Effector memory CD8-positive, alpha-beta T cell (primary cell): ENCODE data around the gene HLA-C.
A peak's percentile ranks its signal among the peaks of the same experiment; 100 is the strongest.

Source experiments
- ATAC-seq: fragments of 150-1000 bp; cut with Tn5 transposase; replicated peaks from 2 replicates; pipeline ENCODE4 v1.10.0; 2021; ENCODE audit warnings: mild to moderate bottlenecking, moderate library complexity
- DNase-seq, 3 experiments: peaks; one replicate each; pipeline ENCODE4 v3.0.0; 2021
- H3K27ac Mint-ChIP-seq, 2 donors: one replicate each; pipeline ENCODE4 v1.8.0; 2022; ENCODE audit warnings: mild to moderate bottlenecking in 2 of 2, mixed read lengths in 2 of 2, moderate library complexity in 2 of 2
- H3K27me3 Mint-ChIP-seq, 2 donors: one replicate each; pipeline ENCODE4 v1.8.0; 2022; ENCODE audit warnings: mixed read lengths in 2 of 2
- H3K36me3 Mint-ChIP-seq: one replicate; pipeline ENCODE4 v1.8.0; 2022; ENCODE audit warnings: mild to moderate bottlenecking, moderate library complexity, mixed read lengths; ENCODE audit not compliant: insufficient read depth
- H3K4me1 Mint-ChIP-seq, 2 donors: one replicate each; pipeline ENCODE4 v1.8.0; 2022; ENCODE audit warnings: low read depth in 2 of 2, mixed read lengths in 2 of 2
- H3K4me3 Mint-ChIP-seq, 2 donors: one replicate each; pipeline ENCODE4 v1.8.0; 2022; ENCODE audit warnings: mild to moderate bottlenecking in 2 of 2, mixed read lengths in 2 of 2, moderate library complexity in 2 of 2
- H3K9me3 Mint-ChIP-seq, 2 donors: one replicate each; pipeline ENCODE4 v1.8.0; 2022; ENCODE audit warnings: mixed read lengths in 2 of 2
- total RNA-seq, 9 experiments: gene quantifications; one replicate each; lab custom pipeline; 2026; lab: John Stamatoyannopoulos, UW

The HLA-C gene
- total RNA-seq: 1,556 to 3,192 (median 1,665) reads per million in 9 experiments

- DNase-seq: peak; percentile 93 to 94 (median 94)
- Mint-ChIP-seq H3K4me1 (peaks cover 57 to 58% of the 10 kb centered on the region in 2 donors), H3K36me3 (peaks cover 73% of the 10 kb centered on the region), H3K27me3 (no peaks in the 10 kb centered on the region), H3K27ac (peak within 1 kb of the TSS; percentile 100), H3K9me3 (no peaks in the 10 kb centered on the region), H3K4me3 (peak within 1 kb of the TSS; percentile 95 to 99)
- peak; percentile 75 for ATAC-seq
Measured at GRCh38 chr6:31271641-31272357, at the start of gene HLA-C. Gene HLA-C (minus strand): TSS chr6:31272092. CDS start chr6:31272071, 21 bp downstream.

GRCh38 chr6:31321005-31321707, 49.3 kb upstream of the HLA-C start:
- H3K9me3 Mint-ChIP-seq: no peaks in the 10 kb centered on the region

GRCh38 chr6:31317036-31317435, 45.1 kb upstream of the HLA-C start:
- no peak for ATAC-seq
- DNase-seq: no peak
- no peaks in the 10 kb centered on the region for H3K36me3 Mint-ChIP-seq
- H3K27me3 Mint-ChIP-seq: peaks cover 39 to 61% of the 10 kb centered on the region in 2 donors
- H3K9me3 Mint-ChIP-seq: no peaks in the 10 kb centered on the region
- H3K4me1 Mint-ChIP-seq: no peaks in the 10 kb centered on the region
- no peak overlapping the region for H3K27ac Mint-ChIP-seq
- H3K4me3 Mint-ChIP-seq: no peak overlapping the region

More at GRCh38 chr6:31321005-31321707, 49.3 kb upstream of the HLA-C start:
- no peak overlapping the region for H3K27ac Mint-ChIP-seq
- no peak overlapping the region for H3K4me3 Mint-ChIP-seq
- no peaks in the 10 kb centered on the region for H3K36me3 Mint-ChIP-seq
- ATAC-seq (no peak), DNase-seq (no peak)
- H3K4me1 Mint-ChIP-seq: no peaks in the 10 kb centered on the region
- H3K27me3 Mint-ChIP-seq: peaks cover 51 to 66% of the 10 kb centered on the region in 2 donors

GRCh38 chr6:31309641-31310040, 37.7 kb upstream of the HLA-C start:
- ATAC-seq: no peak
- Mint-ChIP-seq H3K9me3 (no peaks in the 10 kb centered on the region), H3K4me3 (peak overlapping the region; percentile 85 to 87), H3K4me1 (peaks cover 4 to 7% of the 10 kb centered on the region in 2 donors), H3K27ac (peak overlapping the region in 1 of 2 donors; percentile 16), H3K36me3 (no peaks in the 10 kb centered on the region), H3K27me3 (peaks cover 12 to 32% of the 10 kb centered on the region in 2 donors)
- no peak for DNase-seq

- H3K27me3 Mint-ChIP-seq: peaks cover 12 to 35% of the 10 kb centered on the region in 2 donors
- no peak overlapping the region for H3K27ac Mint-ChIP-seq
- ATAC-seq (no peak), DNase-seq (no peak)
- peak overlapping the region; percentile 85 to 87 for H3K4me3 Mint-ChIP-seq
- H3K4me1 Mint-ChIP-seq: peaks cover 4 to 7% of the 10 kb centered on the region in 2 donors
- no peaks in the 10 kb centered on the region for H3K9me3 Mint-ChIP-seq
- H3K36me3 Mint-ChIP-seq: no peaks in the 10 kb centered on the region
Measured at GRCh38 chr6:31308845-31309175, 36.9 kb upstream of the HLA-C start.

- no peak overlapping the region for H3K27ac Mint-ChIP-seq
- ATAC-seq: peak; percentile 93
- H3K4me3 Mint-ChIP-seq: peak overlapping the region; percentile 85 to 87
- peak; percentile 53 to 61 (median 60) for DNase-seq
- peaks cover 4 to 7% of the 10 kb centered on the region in 2 donors for H3K4me1 Mint-ChIP-seq
- H3K27me3 Mint-ChIP-seq: peaks cover 18 to 40% of the 10 kb centered on the region in 2 donors
- H3K9me3 Mint-ChIP-seq: no peaks in the 10 kb centered on the region
- H3K36me3 Mint-ChIP-seq: no peaks in the 10 kb centered on the region
Measured at GRCh38 chr6:31308050-31308844, 36.4 kb upstream of the HLA-C start.

- no peak for DNase-seq
- peaks cover 19 to 40% of the 10 kb centered on the region in 2 donors for H3K27me3 Mint-ChIP-seq
- peaks cover 4 to 7% of the 10 kb centered on the region in 2 donors for H3K4me1 Mint-ChIP-seq
- peak overlapping the region in 1 of 2 donors; percentile 85 for H3K4me3 Mint-ChIP-seq
- ATAC-seq: no peak
- no peaks in the 10 kb centered on the region for H3K9me3 Mint-ChIP-seq
- no peak overlapping the region for H3K27ac Mint-ChIP-seq
- peaks cover 2% of the 10 kb centered on the region for H3K36me3 Mint-ChIP-seq
Measured at GRCh38 chr6:31307669-31308049, 35.8 kb upstream of the HLA-C start.

- Mint-ChIP-seq H3K27me3 (peaks cover 18 to 44% of the 10 kb centered on the region in 2 donors), H3K4me3 (no peak overlapping the region), H3K27ac (no peak overlapping the region), H3K9me3 (no peaks in the 10 kb centered on the region), H3K4me1 (peaks cover 4 to 7% of the 10 kb centered on the region in 2 donors), H3K36me3 (peaks cover 2% of the 10 kb centered on the region)
- DNase-seq: no peak
- no peak for ATAC-seq
Measured at GRCh38 chr6:31305703-31306219, 33.9 kb upstream of the HLA-C start.

GRCh38 chr6:31304683-31305082, 32.8 kb upstream of the HLA-C start:
- H3K4me3 Mint-ChIP-seq: no peak overlapping the region
- H3K36me3 Mint-ChIP-seq: peaks cover 2% of the 10 kb centered on the region
- peaks cover 4 to 7% of the 10 kb centered on the region in 2 donors for H3K4me1 Mint-ChIP-seq
- DNase-seq (no peak), ATAC-seq (no peak)
- no peak overlapping the region for H3K27ac Mint-ChIP-seq
- H3K27me3 Mint-ChIP-seq: peaks cover 23 to 46% of the 10 kb centered on the region in 2 donors
- H3K9me3 Mint-ChIP-seq: no peaks in the 10 kb centered on the region

GRCh38 chr6:31300797-31301196, 28.9 kb upstream of the HLA-C start:
- H3K27me3 Mint-ChIP-seq: peaks cover 31 to 52% of the 10 kb centered on the region in 2 donors
- H3K4me1 Mint-ChIP-seq: no peaks in the 10 kb centered on the region
- DNase-seq (no peak), ATAC-seq (no peak)
- no peaks in the 10 kb centered on the region for H3K9me3 Mint-ChIP-seq
- peaks cover 2% of the 10 kb centered on the region for H3K36me3 Mint-ChIP-seq
- H3K4me3 Mint-ChIP-seq: no peak overlapping the region
- no peak overlapping the region for H3K27ac Mint-ChIP-seq

- H3K27me3 Mint-ChIP-seq: peaks cover 32 to 56% of the 10 kb centered on the region in 2 donors
- H3K36me3 Mint-ChIP-seq: peaks cover 2% of the 10 kb centered on the region
- no peaks in the 10 kb centered on the region for H3K9me3 Mint-ChIP-seq
- no peaks in the 10 kb centered on the region for H3K4me1 Mint-ChIP-seq
- H3K27ac Mint-ChIP-seq: no peak overlapping the region
- ATAC-seq: no peak
- no peak overlapping the region for H3K4me3 Mint-ChIP-seq
- no peak for DNase-seq
Measured at GRCh38 chr6:31299947-31300346, 28.1 kb upstream of the HLA-C start.

GRCh38 chr6:31299511-31299910, 27.6 kb upstream of the HLA-C start:
- DNase-seq (no peak), ATAC-seq (no peak)
- Mint-ChIP-seq H3K27me3 (peaks cover 35 to 60% of the 10 kb centered on the region in 2 donors), H3K36me3 (peaks cover 2% of the 10 kb centered on the region), H3K27ac (no peak overlapping the region), H3K9me3 (no peaks in the 10 kb centered on the region), H3K4me1 (no peaks in the 10 kb centered on the region), H3K4me3 (no peak overlapping the region)

- DNase-seq (no peak), ATAC-seq (no peak)
- H3K9me3 Mint-ChIP-seq: no peaks in the 10 kb centered on the region
- no peak overlapping the region for H3K27ac Mint-ChIP-seq
- peaks cover 0 to 4% of the 10 kb centered on the region in 2 donors for H3K4me1 Mint-ChIP-seq
- H3K27me3 Mint-ChIP-seq: peaks cover 44 to 71% of the 10 kb centered on the region in 2 donors
- H3K4me3 Mint-ChIP-seq: no peak overlapping the region
- H3K36me3 Mint-ChIP-seq: no peaks in the 10 kb centered on the region
Measured at GRCh38 chr6:31294056-31294455, 22.2 kb upstream of the HLA-C start.
